Measurements from ENCODE around the gene LY6G5C. TPM values are rescaled to one million over a fixed set of nuclear protein-coding genes. Genes with fewer than 3 reads are reported as not detected.

Gene LY6G5C
- total and polyA plus RNA-seq, 9 of the 15 experiments (the other 6 are each of a cell fraction or from before 2014, with no cell fraction given), result 0.10 to 0.67 (median 0.46) TPM; not detected in 4

DNA sequence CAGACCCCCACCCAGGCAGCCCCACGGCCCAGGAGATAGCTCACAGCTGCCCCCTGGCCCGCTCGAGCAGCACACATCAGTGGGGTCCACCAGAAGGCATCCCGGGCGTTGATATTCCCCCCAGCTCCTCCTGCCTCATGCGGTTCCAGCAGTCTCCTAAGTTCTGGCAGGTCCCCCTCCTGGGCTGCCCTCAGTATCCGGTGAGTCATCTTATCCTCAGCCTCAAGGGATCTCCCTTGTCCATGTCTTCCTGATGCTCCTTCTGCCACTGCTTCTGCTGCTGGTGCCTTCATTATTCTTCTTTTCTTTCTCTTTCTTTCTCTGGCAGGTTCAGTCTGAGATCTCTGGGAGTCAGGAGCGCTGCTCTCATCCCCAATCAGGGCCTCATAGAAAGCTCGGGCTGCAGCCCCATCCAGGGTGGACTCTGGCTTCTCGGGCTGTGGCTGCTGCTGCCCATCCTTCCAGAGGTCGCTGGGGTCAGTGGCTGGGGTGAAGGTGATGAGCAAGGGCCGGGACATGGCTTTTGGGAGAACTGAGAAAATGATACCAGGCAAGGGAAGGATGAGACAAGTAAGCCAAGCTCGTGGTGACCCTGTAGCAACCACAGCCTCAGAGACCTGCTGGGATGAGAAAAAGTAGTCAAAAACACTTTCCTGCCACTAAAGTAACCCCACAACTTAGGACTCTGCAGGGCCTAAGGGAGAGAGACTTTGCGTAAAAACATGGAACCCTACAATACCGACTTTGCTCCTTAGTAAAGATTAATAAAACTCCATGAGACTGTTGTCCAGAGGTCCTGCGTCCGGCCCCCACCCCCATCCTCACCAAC lies 16.7 kb downstream of the LY6G5C start (continued):
- TF ChIP-seq MYNN (IDR thresholded peaks at IDR 0.05) (peak; percentile 57; the same call in 1 of the 2 replicates), MYNN (CRISPR knock-in tag; IDR thresholded peaks at IDR 0.05) (no peak), SREBF1 (IDR thresholded peaks at IDR 0.05; ENCODE audit: borderline replicate concordance, low read depth, low read length) (no peak), HDAC1 (IDR thresholded peaks at IDR 0.05) (peak in 1 of 2 experiments; percentile 85; a peak in 2 of 4 replicates), SMAD4 (CRISPR knock-in tag; conservative IDR thresholded peaks at IDR 0.05) (no peak; the same call in none of the 2 replicates), RBM14 (IDR thresholded peaks at IDR 0.05; ENCODE audit: borderline replicate concordance, insufficient read depth, low read depth, low read length) (no peak), KLF6 (CRISPR knock-in tag; IDR thresholded peaks at IDR 0.05; ENCODE audit: borderline replicate concordance) (no peak; the same call in 1 of the 2 replicates), MAZ (CRISPR knock-in tag; conservative IDR thresholded peaks at IDR 0.05 in 1 of 2, IDR thresholded peaks at IDR 0.05 in 1 of 2) (peak in 1 of 2 experiments; percentile 89; a peak in 2 of 4 replicates)
- TF ChIP-seq, protein P1, sequence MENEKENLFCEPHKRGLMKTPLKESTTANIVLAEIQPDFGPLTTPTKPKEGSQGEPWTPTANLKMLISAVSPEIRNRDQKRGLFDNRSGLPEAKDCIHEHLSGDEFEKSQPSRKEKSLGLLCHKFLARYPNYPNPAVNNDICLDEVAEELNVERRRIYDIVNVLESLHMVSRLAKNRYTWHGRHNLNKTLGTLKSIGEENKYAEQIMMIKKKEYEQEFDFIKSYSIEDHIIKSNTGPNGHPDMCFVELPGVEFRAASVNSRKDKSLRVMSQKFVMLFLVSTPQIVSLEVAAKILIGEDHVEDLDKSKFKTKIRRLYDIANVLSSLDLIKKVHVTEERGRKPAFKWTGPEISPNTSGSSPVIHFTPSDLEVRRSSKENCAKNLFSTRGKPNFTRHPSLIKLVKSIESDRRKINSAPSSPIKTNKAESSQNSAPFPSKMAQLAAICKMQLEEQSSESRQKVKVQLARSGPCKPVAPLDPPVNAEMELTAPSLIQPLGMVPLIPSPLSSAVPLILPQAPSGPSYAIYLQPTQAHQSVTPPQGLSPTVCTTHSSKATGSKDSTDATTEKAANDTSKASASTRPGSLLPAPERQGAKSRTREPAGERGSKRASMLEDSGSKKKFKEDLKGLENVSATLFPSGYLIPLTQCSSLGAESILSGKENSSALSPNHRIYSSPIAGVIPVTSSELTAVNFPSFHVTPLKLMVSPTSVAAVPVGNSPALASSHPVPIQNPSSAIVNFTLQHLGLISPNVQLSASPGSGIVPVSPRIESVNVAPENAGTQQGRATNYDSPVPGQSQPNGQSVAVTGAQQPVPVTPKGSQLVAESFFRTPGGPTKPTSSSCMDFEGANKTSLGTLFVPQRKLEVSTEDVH (IDR thresholded peaks at IDR 0.05; ENCODE audit: low read depth, partially characterized antibody), result peak; percentile 60
- TF ChIP-seq, protein P2, sequence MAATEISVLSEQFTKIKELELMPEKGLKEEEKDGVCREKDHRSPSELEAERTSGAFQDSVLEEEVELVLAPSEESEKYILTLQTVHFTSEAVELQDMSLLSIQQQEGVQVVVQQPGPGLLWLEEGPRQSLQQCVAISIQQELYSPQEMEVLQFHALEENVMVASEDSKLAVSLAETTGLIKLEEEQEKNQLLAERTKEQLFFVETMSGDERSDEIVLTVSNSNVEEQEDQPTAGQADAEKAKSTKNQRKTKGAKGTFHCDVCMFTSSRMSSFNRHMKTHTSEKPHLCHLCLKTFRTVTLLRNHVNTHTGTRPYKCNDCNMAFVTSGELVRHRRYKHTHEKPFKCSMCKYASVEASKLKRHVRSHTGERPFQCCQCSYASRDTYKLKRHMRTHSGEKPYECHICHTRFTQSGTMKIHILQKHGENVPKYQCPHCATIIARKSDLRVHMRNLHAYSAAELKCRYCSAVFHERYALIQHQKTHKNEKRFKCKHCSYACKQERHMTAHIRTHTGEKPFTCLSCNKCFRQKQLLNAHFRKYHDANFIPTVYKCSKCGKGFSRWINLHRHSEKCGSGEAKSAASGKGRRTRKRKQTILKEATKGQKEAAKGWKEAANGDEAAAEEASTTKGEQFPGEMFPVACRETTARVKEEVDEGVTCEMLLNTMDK (IDR thresholded peaks at IDR 0.05; ENCODE audit: borderline replicate concordance, insufficient read depth, low read depth, low read length, poor library complexity, severe bottlenecking), result no peak
- TF ChIP-seq, protein P3, sequence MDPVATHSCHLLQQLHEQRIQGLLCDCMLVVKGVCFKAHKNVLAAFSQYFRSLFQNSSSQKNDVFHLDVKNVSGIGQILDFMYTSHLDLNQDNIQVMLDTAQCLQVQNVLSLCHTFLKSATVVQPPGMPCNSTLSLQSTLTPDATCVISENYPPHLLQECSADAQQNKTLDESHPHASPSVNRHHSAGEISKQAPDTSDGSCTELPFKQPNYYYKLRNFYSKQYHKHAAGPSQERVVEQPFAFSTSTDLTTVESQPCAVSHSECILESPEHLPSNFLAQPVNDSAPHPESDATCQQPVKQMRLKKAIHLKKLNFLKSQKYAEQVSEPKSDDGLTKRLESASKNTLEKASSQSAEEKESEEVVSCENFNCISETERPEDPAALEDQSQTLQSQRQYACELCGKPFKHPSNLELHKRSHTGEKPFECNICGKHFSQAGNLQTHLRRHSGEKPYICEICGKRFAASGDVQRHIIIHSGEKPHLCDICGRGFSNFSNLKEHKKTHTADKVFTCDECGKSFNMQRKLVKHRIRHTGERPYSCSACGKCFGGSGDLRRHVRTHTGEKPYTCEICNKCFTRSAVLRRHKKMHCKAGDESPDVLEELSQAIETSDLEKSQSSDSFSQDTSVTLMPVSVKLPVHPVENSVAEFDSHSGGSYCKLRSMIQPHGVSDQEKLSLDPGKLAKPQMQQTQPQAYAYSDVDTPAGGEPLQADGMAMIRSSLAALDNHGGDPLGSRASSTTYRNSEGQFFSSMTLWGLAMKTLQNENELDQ (CRISPR knock-in tag; IDR thresholded peaks at IDR 0.05; ENCODE audit: borderline replicate concordance), result no peak
- TF ChIP-seq, protein P4, sequence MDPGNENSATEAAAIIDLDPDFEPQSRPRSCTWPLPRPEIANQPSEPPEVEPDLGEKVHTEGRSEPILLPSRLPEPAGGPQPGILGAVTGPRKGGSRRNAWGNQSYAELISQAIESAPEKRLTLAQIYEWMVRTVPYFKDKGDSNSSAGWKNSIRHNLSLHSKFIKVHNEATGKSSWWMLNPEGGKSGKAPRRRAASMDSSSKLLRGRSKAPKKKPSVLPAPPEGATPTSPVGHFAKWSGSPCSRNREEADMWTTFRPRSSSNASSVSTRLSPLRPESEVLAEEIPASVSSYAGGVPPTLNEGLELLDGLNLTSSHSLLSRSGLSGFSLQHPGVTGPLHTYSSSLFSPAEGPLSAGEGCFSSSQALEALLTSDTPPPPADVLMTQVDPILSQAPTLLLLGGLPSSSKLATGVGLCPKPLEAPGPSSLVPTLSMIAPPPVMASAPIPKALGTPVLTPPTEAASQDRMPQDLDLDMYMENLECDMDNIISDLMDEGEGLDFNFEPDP (CRISPR knock-in tag; IDR thresholded peaks at IDR 0.05), result peak; percentile 48; the same call in 1 of the 2 replicates
- TF ChIP-seq, protein P5, sequence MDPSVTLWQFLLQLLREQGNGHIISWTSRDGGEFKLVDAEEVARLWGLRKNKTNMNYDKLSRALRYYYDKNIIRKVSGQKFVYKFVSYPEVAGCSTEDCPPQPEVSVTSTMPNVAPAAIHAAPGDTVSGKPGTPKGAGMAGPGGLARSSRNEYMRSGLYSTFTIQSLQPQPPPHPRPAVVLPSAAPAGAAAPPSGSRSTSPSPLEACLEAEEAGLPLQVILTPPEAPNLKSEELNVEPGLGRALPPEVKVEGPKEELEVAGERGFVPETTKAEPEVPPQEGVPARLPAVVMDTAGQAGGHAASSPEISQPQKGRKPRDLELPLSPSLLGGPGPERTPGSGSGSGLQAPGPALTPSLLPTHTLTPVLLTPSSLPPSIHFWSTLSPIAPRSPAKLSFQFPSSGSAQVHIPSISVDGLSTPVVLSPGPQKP (CRISPR knock-in tag; IDR thresholded peaks at IDR 0.05), result no peak
